COLO668 (cell line): ENCODE results near the gene KLHL3.

Experiments
- DNase-seq: peaks from one replicate; lab custom pipeline; 2025; ENCODE audit not compliant: unreplicated experiment; lab: John Stamatoyannopoulos, UW

KLHL3 gene

DNA sequence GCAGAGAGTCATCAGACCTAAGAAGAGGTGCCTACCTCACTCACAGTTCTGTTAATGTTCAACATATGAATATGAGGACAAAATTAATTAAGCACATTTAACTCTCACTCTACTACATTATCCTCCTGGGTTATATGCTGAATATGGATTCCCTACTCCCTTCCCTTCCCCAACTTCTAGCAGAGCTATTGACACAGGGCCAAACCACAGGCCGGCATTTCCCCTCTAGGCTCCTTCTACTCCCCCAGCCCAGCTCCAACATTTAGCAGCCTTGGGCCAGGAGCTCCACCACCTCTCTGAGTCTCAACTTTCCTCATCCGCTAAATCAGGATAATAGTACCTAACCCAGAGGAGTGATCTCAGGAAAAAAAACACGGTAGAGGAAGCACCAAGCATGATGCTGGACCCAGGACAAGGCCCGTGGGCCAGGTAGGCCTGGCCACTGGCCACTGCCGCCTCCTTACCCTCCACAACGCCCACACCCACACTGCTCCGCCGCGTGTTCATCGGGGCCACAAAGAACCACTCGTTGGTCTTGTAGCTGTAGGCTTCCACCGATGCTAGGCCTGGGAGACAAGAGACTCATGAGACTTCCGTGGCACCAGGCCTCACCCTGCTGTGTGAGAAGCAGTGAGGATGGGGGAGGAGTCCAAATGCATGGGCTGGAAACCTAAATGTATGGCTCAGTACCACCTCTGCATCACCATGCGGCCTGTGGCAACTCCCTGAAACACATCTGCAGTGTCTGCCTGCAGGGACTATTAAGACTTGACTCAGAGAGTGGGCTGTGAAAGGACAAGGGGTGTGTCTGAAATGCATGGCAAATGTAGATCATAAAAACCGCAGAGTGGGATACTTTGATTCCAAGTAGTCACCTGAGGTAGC lies 98.8 kb downstream of the KLHL3 start:
- no peak for DNase-seq

DNA sequence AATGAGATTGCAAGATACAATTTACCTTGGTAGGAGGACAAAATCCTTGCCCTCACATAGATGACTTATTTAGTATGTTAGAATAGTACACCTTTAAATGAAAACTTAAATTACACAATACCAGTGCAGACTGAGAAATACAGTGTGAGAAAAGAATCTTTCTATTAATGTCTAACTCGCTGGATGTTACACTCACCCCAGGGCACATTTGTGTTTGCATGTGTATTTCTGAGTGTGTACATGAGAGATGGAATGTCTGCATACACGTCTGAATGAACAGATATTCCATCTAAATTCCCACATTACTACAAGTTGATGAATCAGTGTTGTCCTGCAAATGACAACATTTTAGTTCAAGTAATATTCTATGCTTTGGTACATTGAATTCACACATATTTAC lies 99.8 kb downstream of the KLHL3 start:
- no peak for DNase-seq

DNA sequence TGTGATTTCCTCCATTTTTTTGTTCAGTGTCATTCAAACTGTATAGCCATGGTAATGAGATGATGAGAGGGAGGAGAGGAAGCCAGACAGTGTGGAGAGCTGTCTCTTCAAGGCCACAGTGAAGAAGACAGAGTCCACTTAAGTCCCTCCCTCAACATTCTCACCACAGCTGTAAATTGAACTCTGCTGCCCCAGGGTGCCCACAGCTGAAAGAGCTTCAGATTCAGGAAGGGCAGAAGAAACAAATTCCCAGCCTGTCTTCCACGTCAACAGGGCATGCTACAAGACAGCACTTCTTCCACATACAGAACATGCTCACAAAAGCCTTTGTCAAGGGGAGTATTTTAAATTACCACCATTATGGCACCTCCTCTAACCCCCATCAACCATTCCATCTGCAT lies 100.4 kb downstream of the KLHL3 start:
- DNase-seq: no peak

DNA sequence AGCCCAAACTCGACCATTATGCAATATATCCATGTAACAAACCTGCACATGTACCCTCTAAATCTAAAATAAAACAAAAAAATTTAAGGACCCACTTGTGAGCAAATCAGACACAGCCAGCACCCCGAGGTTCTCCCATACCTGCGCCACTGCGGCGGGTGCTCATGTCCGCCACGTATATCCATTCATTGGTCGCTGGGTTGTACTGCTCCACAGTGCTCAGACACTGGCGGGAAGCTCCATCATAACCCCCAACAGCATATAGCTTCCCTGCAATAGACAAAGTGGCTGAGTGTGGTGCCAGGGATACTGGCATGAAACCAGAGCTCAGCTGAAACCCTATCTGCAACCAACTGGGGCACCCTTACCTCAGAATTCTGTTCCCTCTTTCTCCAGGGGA lies 102.0 kb downstream of the KLHL3 start:
- no peak for DNase-seq

DNA sequence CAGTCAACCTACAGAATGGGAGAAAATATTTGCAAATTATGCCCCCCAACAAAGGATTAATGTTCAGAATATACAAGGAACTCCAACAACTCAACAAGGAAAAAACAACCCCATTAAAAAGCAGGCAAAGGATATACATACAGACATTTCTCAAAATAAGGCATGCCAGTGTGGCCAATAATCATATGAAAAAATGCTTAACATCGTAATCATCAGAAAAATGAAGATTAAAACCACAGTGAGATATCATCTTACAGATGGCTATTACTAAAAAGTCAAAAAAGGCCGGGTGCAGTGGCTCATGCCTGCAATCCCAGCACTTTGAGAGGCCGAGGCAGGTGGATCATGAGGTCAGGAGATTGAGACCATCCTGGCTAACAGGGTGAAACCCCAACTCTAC lies 103.2 kb downstream of the KLHL3 start:
- DNase-seq: no peak

DNA sequence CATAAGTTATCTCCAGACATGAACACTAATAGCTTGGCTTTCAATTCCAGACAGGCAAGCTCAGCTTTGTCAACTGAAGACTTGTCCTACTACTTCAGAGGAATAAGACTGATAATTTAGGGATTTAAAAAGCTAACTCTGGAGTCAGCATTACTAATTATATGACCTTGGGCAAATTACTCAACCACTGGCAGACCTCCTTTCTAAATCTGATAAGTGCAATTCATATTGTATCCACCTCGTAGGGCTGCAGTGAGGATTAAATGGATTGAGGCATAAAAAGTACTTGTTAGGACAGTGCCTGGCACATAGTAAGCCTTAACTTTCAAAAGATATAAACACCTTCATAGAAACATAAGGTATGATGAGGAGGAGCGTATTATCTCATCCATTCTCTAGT lies 104.4 kb downstream of the KLHL3 start:
- DNase-seq: no peak

DNA sequence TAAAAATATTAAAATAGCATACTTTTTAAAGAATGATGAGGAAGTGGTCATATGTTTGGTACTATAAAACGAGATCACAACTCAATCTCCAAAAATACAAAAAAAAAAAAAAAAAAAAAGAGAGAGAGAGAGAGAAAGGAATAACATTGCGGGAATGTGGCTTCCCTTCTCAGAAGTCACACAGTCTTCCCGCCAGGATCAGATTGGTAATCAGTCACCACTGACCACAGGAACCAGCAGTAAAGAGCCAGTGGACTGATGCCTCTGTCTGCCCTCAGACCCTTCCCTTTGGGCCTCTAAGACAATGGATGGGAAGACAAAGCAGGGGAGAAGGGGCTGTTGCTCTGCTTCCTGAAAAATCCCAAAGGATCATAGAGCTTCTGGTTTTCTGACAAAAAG lies 104.9 kb downstream of the KLHL3 start:
- DNase-seq: no peak

DNA sequence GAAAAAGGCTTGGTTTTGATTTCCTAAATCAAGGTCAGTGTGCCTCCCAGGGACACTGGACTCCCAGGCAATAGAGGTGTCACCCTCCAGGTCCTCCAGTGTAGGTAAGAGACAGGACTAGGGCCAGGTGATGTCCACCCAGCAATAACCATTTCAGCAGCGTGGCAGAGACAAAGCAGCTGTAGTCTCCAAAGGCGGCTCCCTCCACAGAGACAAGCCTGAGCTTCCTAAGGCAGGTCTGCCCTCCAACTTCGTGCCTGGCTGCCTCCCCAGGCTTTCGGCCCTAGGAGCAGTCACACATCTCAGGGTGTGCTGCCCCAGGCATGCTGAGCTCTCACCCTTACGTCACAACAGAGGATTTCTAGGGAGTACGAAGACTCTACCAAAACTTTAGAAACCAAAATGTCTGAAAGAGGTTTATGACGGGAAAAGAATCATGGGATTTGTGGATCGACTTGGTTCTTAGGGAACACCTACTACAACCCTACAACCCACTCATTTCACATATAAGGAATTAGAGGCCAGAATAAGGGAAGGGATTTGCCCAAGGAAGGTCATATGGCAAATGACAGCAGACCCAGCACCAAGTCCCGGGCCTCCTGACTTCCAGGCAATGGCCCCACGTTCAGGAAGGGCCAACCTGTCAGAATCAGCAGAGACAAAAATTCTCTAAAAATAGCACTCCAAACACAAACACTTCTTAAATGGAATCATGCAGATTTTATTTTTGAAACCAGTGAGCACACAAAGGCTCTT lies 105.5 kb downstream of the KLHL3 start:
- DNase-seq: no peak

DNA sequence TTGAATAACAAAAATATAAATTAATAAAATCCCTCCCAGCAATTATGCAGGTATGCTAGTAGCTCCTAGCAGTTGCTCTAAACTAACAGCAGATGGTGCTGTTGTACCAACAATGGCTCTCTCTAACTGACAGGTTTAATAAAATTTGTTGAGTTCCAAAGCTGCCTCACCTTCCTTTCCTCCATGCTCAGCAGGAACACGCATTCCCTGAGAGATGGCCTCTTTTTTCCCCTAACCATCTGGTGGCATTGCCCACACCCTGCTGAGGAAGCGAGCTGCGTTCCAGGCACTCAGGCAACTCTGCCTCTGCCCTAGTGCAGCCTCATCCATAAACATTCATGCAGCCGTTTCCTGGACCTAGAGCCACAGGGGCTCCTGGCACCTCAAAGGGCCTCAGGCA lies 106.2 kb downstream of the KLHL3 start:
- DNase-seq: peak; percentile 22

DNA sequence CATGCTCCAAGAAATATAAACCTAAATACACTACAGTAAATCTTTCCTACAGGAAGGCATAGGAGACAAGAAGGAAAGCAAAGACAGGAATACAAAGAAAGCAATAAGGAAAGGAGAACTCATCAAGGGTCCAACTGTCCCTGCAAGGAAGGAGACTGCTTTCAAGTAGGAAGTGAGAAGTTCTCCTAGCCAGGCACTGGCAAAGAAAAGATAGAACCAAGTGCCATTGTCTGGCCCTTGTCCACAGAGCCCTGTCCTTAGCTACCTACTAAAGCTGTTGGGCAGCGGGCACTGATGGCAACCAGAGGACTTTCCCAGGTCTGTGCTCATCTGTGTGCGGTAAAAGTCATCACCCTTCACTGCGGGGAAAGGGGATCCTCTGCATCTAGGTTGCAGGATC lies 108.2 kb downstream of the KLHL3 start:
- DNase-seq: no peak

DNA sequence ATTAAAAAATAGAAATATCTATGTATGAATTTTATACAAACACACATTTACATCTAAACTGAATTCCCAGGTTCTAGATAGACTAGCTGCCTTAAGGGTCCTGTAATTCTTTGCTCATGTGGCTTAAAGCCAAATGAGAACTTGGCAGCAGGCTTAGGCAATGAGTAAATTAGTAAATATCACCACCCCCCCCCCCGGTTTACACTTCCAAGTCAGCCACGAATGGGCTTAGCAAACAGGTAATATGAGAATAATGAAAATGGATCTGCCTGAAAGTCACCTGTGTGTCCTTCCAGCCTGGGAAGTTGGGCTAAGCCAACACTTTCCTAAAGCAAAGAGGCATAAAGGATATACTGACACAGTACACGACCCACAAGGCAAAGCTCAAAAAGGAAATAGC lies 108.6 kb downstream of the KLHL3 start:
- DNase-seq: peak; percentile 9

DNA sequence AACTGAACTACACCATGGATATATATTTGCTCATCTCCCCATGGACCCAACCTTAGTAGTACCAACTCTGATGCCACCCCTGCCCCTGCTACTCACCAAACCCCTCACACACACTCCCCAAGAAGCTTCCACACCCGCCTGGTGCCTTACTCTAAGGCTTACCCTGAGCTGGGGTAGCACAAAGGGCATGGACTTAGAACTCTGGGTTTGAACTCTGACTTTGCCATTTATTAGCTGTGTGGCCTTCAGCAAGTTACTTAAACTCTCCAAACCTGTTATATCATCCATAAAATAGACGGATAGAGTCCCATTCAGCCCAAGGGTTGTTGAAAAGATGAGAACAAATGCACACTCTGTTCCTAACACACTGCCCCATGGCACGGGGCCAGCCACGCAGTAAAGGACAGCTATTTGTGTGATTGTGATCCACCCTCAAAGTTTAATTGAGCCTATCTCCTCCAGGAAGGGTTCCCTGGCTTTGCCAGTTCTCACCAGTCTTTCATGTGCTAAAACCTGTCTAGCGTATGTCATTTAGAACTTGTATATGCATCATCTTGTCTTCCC lies 111.0 kb downstream of the KLHL3 start:
- DNase-seq: no peak

DNA sequence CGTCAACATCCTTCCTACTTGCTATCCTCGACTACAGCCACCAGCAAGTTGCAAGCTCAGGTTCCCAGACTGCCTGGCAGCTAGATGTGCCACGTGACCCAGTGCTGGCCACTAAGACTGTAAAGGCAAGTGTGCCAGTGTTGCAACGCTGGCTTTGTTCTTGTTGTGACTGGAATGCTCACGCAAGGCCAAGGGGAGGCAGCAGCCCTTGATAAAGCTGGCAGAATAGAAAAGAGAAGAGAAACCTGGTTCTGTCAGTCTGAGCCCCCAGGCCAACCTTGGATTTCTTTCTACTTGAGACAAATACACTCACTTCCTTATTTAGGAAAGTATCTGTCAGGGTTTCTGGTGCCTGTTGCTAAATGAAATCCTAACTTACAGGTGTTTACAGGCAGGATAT lies 113.0 kb downstream of the KLHL3 start:
- DNase-seq: no peak

DNA sequence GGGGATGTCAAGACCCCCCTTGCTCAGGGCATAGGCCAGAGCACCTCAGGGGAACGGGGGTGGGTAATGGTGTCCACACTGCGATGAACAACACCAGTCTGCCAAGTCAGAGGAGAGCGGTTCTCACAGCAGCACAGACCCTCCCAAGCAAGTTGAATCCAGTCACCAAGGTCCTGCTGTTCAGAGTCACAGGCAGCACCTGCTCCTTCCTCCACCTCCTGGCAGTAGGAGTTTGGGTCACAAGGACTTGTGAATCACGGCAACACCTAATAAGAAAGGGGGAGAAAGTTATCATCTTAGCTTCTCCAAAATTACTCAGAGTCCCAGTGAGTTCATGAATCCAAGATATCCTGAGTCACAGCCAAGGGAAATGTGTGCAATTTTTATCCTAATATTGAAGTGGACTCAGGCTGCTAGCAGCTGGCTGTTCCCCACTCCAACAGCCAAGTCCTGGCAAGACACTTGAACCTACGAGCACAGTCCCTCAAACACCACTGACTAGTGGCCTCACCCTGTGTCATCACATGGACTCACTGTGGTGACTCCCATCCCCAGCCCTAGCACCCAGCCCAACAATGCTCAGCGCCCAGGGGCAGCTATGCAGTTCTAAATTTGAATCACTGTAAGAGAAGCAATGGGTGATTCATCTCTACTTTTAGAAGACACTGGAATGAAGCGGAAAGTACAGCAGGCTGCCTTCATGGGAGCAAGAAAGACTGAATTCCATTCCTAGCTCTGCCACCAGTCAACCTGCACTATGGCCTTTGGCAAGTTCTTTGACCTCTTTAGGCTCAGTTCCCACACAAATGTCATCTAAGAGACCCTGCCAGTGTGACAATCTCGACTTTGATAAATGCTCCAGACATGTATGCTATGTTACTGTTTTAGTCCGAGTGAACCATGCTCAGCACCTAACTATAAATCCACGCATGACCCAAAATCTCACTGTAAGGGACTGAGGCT lies 113.7 kb downstream of the KLHL3 start:
- no peak for DNase-seq

DNA sequence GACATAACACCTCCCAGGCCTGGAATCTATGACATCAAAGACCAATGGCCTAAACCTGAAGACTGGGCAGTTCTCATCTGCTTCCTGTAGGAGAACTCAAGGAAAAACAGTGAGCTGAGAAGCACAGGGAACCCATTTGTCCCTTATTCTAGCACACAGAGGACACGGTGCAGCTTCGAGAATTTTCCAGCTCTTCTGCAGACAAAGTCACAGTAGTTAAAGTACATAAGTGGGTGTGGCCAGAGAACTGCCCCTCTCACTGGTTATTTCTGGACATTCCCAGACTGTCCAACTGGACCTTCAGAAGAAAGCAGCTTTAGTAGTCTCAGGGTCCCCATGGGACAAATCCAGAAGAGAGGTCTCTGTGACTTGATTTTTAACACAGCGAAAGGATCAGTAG lies 114.6 kb downstream of the KLHL3 start:
- no peak for DNase-seq

DNA sequence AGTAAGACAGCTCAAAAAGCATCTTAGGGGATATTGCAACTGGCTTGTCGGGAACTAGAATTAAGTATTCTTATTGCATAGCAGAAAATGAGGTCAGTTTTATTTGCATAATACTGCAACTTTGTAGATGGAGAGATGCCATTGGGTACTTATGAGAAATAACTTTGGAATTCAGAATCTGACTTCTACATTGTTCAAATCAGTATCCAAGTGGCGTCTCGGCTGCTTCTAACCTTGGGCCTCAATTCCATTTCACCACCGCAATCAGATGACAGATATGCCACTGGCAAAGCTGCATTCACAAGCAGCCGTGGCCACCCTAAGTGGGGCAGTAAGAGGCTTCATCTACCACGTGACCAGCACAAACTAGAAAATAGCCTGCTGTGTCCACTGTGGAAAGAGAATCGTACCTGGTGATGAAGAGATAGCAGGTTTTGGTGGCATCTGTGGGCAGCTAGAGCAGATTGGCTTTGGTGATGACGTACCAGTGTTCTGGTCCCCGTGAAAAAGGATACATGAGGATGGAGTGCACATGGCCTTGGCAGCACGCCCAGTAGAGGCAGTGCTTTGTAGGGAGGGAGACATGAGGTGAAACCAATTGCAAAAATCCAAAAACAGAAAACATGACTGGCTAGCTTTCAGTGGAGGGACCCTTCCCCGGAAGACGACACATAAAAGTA lies 116.6 kb downstream of the KLHL3 start:
- peak; percentile 9 for DNase-seq

DNA sequence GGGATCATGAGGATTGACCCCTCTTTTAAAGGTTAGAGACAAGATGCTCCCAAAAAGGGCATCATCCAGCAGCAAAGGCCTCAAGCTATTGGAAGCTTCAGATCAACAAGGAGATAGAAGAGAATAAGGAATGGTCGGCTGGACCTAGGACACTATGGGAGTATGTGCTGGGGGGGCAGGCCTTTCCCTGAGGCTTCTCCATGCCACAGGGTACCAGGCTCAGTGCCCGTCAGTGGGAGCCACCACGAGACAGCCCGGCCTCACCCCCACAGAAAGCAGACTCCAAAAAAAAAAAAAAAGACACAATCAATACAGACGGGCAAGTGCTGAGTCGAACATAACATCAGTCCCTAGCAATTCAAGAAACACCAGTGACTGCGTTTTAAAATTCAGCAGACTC lies 117.4 kb downstream of the KLHL3 start:
- DNase-seq: no peak

DNA sequence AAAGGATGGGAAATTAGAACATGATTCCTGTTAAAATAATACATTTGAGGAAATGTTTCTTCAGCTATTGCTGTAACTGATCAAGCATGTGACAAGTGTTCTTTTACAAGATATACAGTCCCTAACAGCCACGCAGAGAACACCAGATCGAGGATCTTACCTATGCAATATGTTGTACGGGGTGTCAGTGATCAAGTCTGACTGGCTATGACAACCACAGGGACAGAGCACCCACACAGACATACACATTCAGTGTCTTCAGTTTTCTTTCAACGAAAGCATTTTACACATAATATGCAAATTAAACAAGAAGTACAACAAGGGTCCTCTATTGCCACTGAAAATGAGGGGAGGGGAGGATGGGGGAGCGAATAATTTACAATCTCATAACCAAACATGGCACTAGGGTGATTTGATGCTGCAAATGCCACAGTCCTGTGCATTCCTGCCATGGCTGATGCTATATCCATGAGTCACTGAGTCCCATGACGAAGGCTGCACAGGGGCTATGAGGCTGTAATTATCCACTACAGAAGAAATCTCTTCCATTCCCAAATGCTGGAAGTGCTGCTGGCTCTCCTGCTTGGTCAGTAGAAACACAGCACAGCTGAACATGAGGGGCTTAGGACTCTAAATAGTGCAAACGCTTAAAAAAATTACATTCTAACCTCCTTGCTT lies 118.2 kb downstream of the KLHL3 start:
- DNase-seq: no peak

DNA sequence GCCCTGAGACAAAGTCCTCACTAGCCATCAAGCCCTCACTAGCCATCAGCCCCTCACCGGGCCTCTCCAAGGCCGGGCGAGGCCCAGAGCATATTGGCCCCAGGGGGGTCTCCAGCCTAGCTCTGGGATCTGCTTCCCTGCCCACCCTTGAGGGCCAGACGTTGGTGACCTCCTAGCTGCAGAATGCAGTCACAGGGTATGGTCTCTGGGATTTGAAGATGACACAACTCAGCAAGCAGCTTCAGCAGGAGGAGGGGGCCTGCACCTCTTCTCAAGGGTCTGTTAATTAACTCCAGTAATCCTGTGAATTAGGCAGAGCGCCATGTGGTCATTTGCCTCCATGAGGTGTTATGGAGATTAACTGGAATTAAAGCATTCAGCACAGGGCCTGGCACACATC lies 119.8 kb downstream of the KLHL3 start:
- DNase-seq: no peak
